Keratinocyte (primary cell): ENCODE data around the gene FBXO46.

ENCODE experiments used
- CTCF ChIP-seq, 3 experiments: IDR thresholded peaks in 1 of 3; conservative IDR thresholded peaks in 1 of 3; optimal IDR thresholded peaks in 1 of 3; 2 replicates in 2 of 3; 3 replicates in 1 of 3; pipeline versions ENCODE3 to v1.5.1; 2011; ENCODE audit warnings: low read length in 3 of 3, mild to moderate bottlenecking in 3 of 3, moderate library complexity in 2 of 3, control low read depth in 1 of 3, inconsistent platforms in 1 of 3; ENCODE audit not compliant: insufficient read depth in 2 of 3; ENCODE audit errors: extremely low read depth in 1 of 3
- EZH2 ChIP-seq: IDR thresholded peaks from one replicate; pipeline ENCODE4 v1.6.1; 2012; ENCODE audit warnings: inconsistent platforms, mild to moderate bottlenecking, low read length, moderate library complexity

DNA sequence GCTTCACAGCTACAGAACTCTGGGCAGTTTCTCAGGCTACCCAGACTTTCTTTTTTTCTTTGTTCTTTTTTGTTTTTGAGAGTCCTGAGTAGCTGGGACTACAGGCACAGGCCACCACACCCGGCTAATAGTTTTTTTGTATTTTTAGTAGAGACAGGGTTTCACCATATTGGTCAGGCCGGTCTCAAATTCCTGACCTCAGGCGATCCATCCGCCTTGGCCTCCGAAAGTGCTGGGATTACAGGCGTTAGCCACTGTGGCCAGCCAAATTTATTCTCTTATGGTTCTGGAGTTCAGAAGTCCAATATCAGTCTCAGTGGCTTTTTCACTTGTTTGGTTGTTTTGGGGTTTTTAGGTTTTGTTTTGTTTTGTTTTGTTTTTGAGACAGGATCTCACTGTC, 14.9 kb upstream of the FBXO46 start:
- TF ChIP-seq CTCF (optimal IDR thresholded peaks at IDR 0.05 in 1 of 3, IDR thresholded peaks at IDR 0.05 in 1 of 3, conservative IDR thresholded peaks at IDR 0.05 in 1 of 3; ENCODE audit: extremely low read depth in 1 of 3, insufficient read depth in 2 of 3, low read length in 3 of 3) (no peak), EZH2 (no peak)
